Stimulated activated CD4-positive, alpha-beta T cell treated with anti-CD3 and anti-CD28 coated beads, Interleukin-4, amount 100 ng/mL, for 4 hours (primary cell): ENCODE measurements around the gene RAB7A.

Source experiments
- DNase-seq, 2 experiments: peaks; one replicate each; pipeline ENCODE4 v3.0.0-alpha.2; 2020

The RAB7A gene

DNA sequence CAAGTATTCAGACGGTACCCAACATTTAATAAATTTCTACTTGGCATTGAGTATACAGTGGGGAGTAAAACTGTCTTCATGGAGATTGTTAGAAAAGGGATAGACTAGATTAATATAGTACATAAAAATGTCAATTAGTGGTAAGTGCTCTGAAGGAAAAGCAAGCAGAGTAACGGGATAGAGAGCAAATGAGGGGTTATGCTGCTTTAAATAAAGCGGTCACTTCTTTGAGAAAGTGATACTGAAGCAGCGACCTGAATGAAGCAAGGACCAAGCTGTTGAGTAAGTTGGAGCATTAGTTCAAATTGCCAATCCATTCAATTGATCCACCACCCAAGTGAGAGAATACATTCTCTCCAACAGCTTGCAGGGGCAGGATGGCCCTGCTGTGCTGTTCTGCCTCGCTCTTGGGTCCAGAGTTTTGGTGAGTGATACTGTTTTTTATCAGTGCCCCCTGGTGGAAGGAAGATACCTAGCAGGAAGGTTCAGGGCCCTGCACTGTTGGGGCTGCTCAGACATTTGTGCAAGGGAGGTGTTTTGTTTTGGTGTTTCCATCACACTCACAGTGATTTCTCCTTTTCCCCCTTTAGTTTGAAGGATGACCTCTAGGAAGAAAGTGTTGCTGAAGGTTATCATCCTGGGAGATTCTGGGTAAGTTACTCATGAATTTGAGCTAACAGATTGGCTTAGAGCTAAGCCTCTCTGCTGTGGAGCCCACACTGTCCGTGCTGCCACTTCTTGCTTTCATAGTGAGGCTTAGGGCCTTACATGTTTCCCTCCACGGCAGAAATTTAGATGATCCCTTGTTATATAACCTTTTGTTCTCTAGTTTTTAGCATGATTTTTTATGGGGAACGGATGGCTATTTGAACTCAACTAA is 69.0 kb downstream of the RAB7A start:
- peak; percentile 42 to 58 for DNase-seq

DNA sequence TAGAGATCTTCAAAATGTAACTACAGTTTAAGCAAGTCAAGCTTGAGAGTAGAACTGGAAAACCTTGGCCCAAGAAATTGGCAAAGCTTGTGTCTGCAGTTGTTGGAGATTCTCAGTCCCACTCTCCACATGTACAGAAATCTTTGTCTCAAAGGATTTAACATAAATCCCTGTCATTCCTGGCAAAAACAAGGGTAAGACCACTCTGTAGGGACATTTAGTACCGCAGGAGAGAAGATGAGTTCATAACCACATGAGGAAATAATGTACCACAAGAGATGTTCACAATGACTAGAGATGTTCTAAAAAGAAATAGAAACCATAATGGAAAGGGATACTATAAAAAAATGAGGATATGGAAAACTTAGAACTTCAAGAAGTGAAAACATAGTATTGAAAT is 73.7 kb downstream of the RAB7A start:
- DNase-seq: no peak

GRCh38 chr3:128800241-128801187 is 74.5 kb downstream of the RAB7A start:
- DNase-seq: peak; percentile 40 to 59

DNA sequence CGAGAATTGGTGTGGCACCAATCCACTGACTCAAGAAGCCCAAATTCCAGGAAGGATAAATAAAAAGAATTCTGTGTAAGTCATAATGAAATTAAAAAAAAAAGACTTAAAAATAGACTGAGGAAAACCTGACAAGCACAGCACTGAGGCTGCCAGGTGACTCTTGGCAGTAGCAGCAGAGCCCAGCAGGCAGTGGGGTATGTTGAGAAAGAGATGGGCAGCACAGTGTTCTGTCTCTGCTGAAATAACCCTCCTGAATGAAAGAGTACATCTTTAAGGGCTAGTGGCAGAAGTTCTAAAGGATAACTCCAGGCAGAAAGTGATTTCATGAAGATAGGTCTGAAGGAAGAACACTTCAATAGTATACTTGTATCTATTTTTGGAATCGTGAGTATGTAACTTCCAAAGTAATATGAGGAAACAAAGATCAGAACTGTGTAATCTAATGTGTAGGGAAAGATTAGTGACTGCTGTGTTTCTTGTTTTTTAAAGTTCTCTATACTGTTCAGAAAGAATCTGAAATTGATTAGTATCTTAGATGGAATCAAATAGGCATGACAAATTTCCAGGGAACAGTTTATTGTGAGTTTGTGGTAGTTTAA is 75.9 kb downstream of the RAB7A start:
- peak in 1 of 2 experiments; percentile 44 for DNase-seq

DNA sequence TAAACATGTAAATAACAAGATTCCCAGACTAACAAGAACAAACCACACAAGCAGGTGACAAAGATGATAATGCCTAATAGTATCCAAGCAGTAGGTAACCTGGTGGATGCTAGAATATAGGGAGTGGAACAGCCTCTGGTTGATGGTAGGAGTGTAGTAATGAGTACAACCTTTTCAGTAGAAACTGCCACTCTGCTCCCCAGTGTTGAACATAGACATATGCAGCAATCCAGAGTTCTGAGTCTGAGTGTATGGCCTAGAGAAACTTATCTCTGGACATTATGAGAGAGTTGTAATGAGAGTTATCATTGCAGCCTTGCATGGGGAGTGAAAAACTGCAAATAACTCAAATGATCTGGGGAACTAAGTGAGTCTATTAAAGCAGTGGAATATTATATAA is 77.3 kb downstream of the RAB7A start:
- DNase-seq: no peak

GRCh38 chr3:128804017-128804810 is 78.2 kb downstream of the RAB7A start:
- peak; percentile 58 to 78 for DNase-seq

DNA sequence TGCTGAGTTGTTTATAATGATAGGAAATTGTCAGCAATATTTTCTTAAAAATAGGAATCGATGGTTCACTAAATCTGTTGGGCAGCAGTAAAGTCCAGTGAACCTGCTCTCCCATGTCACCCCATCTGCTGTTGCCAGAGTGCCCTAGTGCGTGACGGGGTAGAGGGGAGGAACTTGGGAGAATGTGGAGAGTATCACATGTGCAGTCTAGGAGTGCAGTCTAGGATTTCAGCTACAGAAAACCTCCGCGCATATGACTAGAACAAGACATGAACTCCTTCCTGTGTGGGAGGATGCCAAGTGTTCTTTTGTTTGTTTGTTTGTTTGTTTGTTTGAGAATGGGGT is 78.8 kb downstream of the RAB7A start:
- no peak for DNase-seq

DNA sequence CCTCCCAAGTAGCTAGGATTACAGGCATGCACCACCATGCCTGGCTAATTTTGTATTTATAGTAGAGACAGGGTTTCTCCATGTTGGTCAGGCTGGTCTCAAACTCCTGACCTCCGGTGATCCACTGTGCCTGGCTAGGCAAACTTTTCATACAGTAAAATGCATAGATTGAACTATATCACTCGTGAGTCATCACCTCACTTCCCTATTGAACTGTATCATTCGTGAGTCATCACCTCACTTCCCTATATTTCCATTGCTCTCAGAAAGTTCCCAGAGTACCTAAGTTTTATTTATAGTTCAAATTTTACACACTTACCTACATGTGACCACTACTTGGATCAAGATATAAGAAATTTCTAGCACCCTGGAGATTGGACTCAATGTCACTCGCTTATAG is 79.8 kb downstream of the RAB7A start:
- DNase-seq: no peak

DNA sequence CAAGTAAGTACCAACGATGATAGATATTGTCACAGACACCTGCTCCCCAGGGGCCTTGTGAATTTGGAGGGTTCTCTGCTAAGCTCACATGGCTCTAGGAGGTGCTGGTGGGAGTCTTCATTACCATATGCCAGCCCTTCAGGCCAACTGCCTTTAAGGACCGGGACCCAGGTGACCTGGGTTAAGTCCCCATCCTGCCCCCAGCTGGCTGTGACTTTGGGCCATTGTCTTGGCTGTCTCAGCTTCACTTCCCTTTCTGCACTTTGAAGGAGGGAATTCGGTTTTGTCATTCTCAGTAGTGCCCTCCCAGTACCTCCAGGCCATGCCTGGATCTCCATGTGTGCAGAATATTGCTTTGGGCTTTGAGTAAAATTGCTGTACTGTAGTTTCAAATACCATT is 80.6 kb downstream of the RAB7A start:
- DNase-seq: no peak

GRCh38 chr3:128807186-128807830 is 81.3 kb downstream of the RAB7A start:
- no peak for DNase-seq

- DNase-seq: no peak
Measured at GRCh38 chr3:128808672-128809071, 82.7 kb downstream of the RAB7A start.

DNA sequence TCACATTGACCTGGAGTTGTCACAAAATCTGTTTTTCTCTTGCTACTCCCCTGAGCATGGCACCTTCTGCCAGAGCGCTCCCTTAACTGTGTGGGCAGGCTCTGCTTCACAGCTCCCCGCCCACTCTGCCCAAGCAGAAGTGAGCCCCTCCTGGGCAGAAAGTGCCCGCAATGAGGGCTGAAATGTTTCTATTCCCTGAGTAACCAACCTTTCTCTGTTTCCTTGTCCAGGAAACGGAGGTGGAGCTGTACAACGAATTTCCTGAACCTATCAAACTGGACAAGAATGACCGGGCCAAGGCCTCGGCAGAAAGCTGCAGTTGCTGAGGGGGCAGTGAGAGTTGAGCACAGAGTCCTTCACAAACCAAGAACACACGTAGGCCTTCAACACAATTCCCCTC is 87.1 kb downstream of the RAB7A start:
- no peak for DNase-seq

- no peak for DNase-seq
Measured at GRCh38 chr3:128814060-128814459, 88.1 kb downstream of the RAB7A start.

DNA sequence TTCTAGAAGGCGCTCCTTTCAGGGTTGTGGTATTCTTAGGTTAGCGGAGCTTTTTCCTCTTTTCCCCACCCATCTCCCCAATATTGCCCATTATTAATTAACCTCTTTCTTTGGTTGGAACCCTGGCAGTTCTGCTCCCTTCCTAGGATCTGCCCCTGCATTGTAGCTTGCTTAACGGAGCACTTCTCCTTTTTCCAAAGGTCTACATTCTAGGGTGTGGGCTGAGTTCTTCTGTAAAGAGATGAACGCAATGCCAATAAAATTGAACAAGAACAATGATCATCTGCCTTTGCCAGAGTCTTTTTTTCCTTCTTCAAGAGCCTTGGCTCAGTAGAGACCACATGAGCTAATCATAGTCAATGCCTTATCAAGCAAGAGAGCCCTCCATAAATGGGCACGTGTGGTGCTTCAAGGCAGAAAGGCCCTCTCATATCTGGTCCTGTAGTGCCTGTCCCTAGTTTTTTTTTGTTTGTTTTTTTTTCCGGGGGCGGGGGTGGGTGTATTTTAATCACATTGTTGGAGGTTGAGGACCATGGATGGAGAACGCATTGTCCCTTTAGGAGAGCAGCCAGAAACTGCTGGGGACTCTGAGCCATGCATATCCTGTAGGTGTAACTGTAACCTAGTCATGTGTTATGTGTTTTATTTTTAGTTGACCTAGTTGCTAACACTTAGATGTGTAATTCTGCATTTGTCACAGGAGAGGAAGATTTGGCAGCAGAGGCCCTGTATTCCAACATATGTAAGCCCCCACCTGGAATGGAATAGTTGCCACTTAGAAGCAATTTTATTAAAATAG is 88.7 kb downstream of the RAB7A start:
- no peak for DNase-seq

DNA sequence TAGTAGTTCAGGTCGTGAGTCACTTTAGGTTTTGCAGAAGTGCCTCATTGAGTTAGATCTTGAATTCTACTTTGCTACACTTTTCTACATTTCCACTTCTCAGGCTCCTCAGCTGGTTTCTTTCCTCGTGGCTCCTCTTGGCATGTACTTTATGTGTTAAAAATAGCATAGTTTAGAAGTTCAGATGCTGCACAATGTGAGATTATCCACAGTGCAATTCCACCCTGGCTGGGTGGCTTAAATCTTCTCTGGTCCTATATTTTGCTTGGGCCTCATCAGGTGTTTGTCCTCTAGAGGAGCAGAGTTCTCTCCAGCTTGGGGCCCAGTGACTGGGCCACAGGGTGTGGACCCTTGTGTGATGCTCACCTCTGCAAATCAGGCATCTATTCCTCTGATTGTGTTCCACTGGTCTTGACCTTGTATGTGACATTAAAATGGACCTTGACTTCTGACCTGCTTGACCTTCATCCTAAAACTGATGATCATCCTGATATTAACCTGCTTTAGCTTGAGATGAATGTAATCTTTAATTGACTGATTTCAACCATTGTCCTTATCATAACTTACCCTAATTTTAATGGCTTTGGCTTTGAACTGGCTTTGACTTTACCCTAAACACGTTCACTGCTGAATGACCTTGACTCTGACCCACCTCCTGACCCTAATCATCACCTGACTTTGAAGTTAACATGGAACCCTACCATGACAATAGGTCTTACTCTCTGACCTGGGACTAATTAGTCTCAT is 89.5 kb downstream of the RAB7A start:
- DNase-seq: no peak

- no peak for DNase-seq
Measured at GRCh38 chr3:128818186-128818787, 92.3 kb downstream of the RAB7A start.

GRCh38 chr3:128820252-128820839 is 94.4 kb downstream of the RAB7A start:
- DNase-seq: no peak

DNA sequence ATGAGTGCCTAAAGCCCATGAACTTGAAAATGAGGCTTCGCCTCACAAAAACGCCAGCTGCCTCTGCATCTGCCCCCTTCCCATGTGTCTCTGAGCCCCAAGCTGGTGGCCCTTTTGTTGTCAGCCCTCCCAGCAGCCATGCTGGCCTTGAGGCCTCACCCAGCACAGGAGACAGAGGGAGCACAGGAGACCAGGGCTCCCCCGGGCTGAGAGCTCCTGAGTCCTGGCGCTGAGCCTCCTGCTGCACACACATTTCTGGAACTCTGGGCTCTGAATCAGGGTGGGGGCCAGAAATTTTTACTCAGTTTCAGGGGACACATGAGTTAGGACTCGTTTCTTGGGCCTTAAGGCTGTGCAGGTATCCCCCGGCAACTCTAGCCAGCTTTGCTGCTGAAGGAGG is 97.0 kb downstream of the RAB7A start:
- no peak for DNase-seq

DNA sequence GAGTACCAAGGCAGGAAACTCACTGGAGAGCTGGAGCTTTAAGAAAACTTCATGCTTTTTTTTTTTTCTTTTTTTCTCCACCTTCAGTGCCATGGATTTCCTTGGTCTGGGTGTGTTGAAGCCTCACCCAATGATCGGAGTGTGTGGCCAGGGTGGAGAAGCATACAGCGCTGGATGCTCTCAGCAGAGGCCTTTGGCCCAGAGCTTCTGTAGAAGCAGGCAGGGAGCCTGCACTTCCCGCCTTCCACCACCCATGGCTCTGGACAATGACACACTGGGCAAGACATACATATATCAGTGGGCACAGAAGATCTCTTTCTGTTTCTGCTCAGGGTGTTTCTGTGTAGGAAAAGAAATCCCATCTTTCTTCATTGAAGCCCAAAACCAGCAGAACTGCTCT is 97.6 kb downstream of the RAB7A start:
- DNase-seq: no peak
